ENCODE results near the gene AZU1.

GRCh38 chr19:791007-791566 is 36.5 kb upstream of the AZU1 start:
- no peak for TF ChIP-seq CTCF (conservative IDR thresholded peaks at IDR 0.05)
- no peak for TF ChIP-seq ZFX (IDR thresholded peaks at IDR 0.05)
